OCI-LY7 (cell line): Measurements from ENCODE around the gene ZPR1. TPM values are rescaled to one million over a fixed set of nuclear protein-coding genes. Genes with fewer than 3 reads are reported as not detected.
"Not testable (repeated sequence)": the region's sequence is repeated elsewhere in the genome, so short reads cannot be mapped to it uniquely, and the experiment has no call there.

Experiments
- BruUV-seq: library from RNA; stranded (reverse); fragments of 400-500 nt; replicated peaks from 2 replicates; lab custom pipeline; 2021; lab: Mats Ljungman, UMichigan
- CTCF ChIA-PET: fragments of 300-600 bp; sonication (Branson Sonifier 250); formaldehyde crosslinking; loops from one replicate; lab custom pipeline; 2022; ENCODE audit warnings: antibody characterized with exemption; ENCODE audit not compliant: unreplicated experiment; lab: Charles Lee
- POLR2A ChIA-PET: fragments of 300-600 bp; sonication (Branson Sonifier 250); formaldehyde crosslinking; loops from one replicate; lab custom pipeline; 2022; ENCODE audit warnings: antibody characterized with exemption; lab: Charles Lee
- DNase-seq: peaks from one replicate; pipeline ENCODE4 v3.0.0-alpha.2; 2015; ENCODE audit warnings: low spot score
- H2AFZ ChIP-seq: fragments of 200-600 bp; sonication (generic), shearing (Covaris generic); 2 replicates; pipeline ENCODE4 v1.6.1; 2014; ENCODE audit warnings: mild to moderate bottlenecking, antibody characterized with exemption, low read length, moderate library complexity
- H3K27ac ChIP-seq: fragments of 200-600 bp; sonication (generic); 2 replicates; pipeline ENCODE4 v1.5.1; 2014; ENCODE audit warnings: mixed run types, low read depth, mild to moderate bottlenecking, moderate library complexity, low read length, inconsistent platforms; ENCODE audit not compliant: poor library complexity, severe bottlenecking
- H3K36me3 ChIP-seq: fragments of 200-600 bp; sonication (generic); 2 replicates; pipeline ENCODE4 v1.6.1; 2014; ENCODE audit warnings: mild to moderate bottlenecking, antibody characterized with exemption, low read length, moderate library complexity, mixed read lengths; ENCODE audit not compliant: insufficient read depth
- H3K4me1 ChIP-seq: fragments of 200-600 bp; sonication (generic); 2 replicates; pipeline ENCODE4 v1.5.1; 2014; ENCODE audit warnings: mild to moderate bottlenecking, low read length; ENCODE audit not compliant: insufficient read depth, poor library complexity, severe bottlenecking
- H3K4me2 ChIP-seq: fragments of 200-600 bp; sonication (generic); 2 replicates; pipeline ENCODE4 v1.6.1; 2014; ENCODE audit warnings: mild to moderate bottlenecking, low read length
- H3K4me3 ChIP-seq: fragments of 200-600 bp; sonication (generic); 2 replicates; pipeline ENCODE4 v1.5.1; 2014; ENCODE audit warnings: mild to moderate bottlenecking, low read depth, low read length; ENCODE audit not compliant: poor library complexity, severe bottlenecking
- H3K79me2 ChIP-seq: fragments of 200-600 bp; sonication (generic); 2 replicates; pipeline ENCODE4 v1.6.1; 2016; ENCODE audit warnings: low read depth, mild to moderate bottlenecking, low read length, moderate library complexity, mixed read lengths; ENCODE audit not compliant: insufficient read depth
- H3K9me2 ChIP-seq: fragments of 200-600 bp; sonication (generic); 2 replicates; pipeline ENCODE4 v1.6.1; 2016; ENCODE audit warnings: mild to moderate bottlenecking, low read length, mixed read lengths; ENCODE audit not compliant: insufficient read depth
- H3K9me3 ChIP-seq: fragments of 200-600 bp; sonication (generic); 2 replicates; pipeline ENCODE4 v1.6.1; 2014; ENCODE audit warnings: mild to moderate bottlenecking, mixed run types, low read length, mixed read lengths
- H4K20me1 ChIP-seq: fragments of 200-600 bp; sonication (generic); 2 replicates; pipeline ENCODE4 v1.6.1; 2014; ENCODE audit warnings: mild to moderate bottlenecking, antibody characterized with exemption, low read length, moderate library complexity, mixed read lengths; ENCODE audit not compliant: insufficient read depth
- CTCF ChIP-seq: fragments of 200-600 bp; sonication (generic); conservative IDR thresholded peaks from 2 replicates; pipeline ENCODE4 v1.5.1; 2014; ENCODE audit warnings: mild to moderate bottlenecking, antibody characterized with exemption, low read length, moderate library complexity, mixed read lengths
- EZH2phosphoT487 ChIP-seq: fragments of 200-600 bp; sonication (generic); IDR thresholded peaks from 2 replicates; pipeline ENCODE4 v1.6.1; 2018; ENCODE audit warnings: low read depth, borderline replicate concordance, mild to moderate bottlenecking, mixed run types, antibody characterized with exemption, low read length, moderate library complexity, mixed read lengths
- intact Hi-C: fragments of 100-400 bp; cut with micrococcal nuclease; formaldehyde crosslinking; loops from one replicate; pipeline ENCODE4 v1.10.0; 2022; ENCODE audit not compliant: unreplicated experiment
- total RNA-seq, 2 experiments: library from RNA; depleted of rRNA in 1 of 2; stranded (reverse); fragments of >200 nt in 1 of 2; shearing (Covaris generic) in 1 of 2; gene quantifications; 2 replicates each; pipeline ENCODE4 v1.2.3, GENCODE V29; 2014 to 2022

ZPR1 gene
- total RNA-seq, 2 experiments from 2014 or later = 57.4 to 67.5 TPM

- no TSS peak for BruUV-seq
- Histone ChIP-seq H2AFZ (peak overlapping the region; percentile 80), H4K20me1 (no peaks in the 10 kb centered on the region), H3K9me2 (no peaks in the 10 kb centered on the region), H3K9me3 (no peaks in the 10 kb centered on the region), H3K36me3 (no peaks in the 10 kb centered on the region), H3K4me2 (peak overlapping the region; percentile 59), H3K4me3 (peak overlapping the region; percentile 41), H3K27ac (no peak overlapping the region), H3K79me2 (no peaks in the 10 kb centered on the region), H3K4me1 (peaks cover 13% of the 10 kb centered on the region)
- intact Hi-C loops = loop anchor here (1.0 to 5.0 kb wide), 2 partner anchors 44 to 104 kb away; partner anchors contain the start of gene APOA5
- TF ChIP-seq EZH2phosphoT487 = no peak
- peak; percentile 75 for TF ChIP-seq CTCF
- ChIA-PET POLR2A (interaction anchor here (0.6 to 2.6 kb wide), 8 partner anchors 13 to 456 kb away, joined by 3 to 5 read pairs (median 4); partner anchors contain the start of gene APOA4), CTCF (interaction anchor here (0.6 to 1.1 kb wide), 6 partner anchors 26 to 269 kb away, joined by 3 to 5 read pairs (median 3); partner anchors contain the start of genes APOA5 and ZPR1)
- peak; percentile 89 for DNase-seq
These were observed 48.2 kb upstream of the ZPR1 start for GRCh38 chr11:116835791-116836631.

- intact Hi-C loops = loop anchor here (5.0 kb wide), 1 partner anchor 43 kb away; the partner anchor contains the start of gene APOA5
- BruUV-seq = no TSS peak
- Histone ChIP-seq H3K27ac (no peak overlapping the region), H3K4me2 (peak overlapping the region; percentile 59), H3K4me1 (peaks cover 13% of the 10 kb centered on the region), H3K9me3 (no peaks in the 10 kb centered on the region), H4K20me1 (no peaks in the 10 kb centered on the region), H3K36me3 (no peaks in the 10 kb centered on the region), H3K79me2 (no peaks in the 10 kb centered on the region), H2AFZ (peak overlapping the region; percentile 80), H3K4me3 (peak overlapping the region; percentile 41), H3K9me2 (no peaks in the 10 kb centered on the region)
- DNase-seq = peak; percentile 27
- TF ChIP-seq CTCF = no peak
- no peak for TF ChIP-seq EZH2phosphoT487
- POLR2A ChIA-PET = interaction anchor here (0.6 to 2.6 kb wide), 8 partner anchors 12 to 457 kb away, joined by 3 to 5 read pairs (median 4); partner anchors contain the start of gene APOA4
- CTCF ChIA-PET = interaction anchor here (0.7 to 1.1 kb wide), 5 partner anchors 42 to 269 kb away, joined by 3 to 5 read pairs (median 3); partner anchors contain the start of genes APOA5 and ZPR1
These were observed 47.4 kb upstream of the ZPR1 start for GRCh38 chr11:116835042-116835772.

GRCh38 chr11:116834535-116835041, 46.8 kb upstream of the ZPR1 start:
- BruUV-seq, H3K4me2 ChIP-seq, H3K27ac ChIP-seq, H3K9me3 ChIP-seq, H3K4me3 ChIP-seq, DNase-seq, CTCF ChIA-PET, H3K79me2 ChIP-seq, H2AFZ ChIP-seq, H4K20me1 ChIP-seq, H3K9me2 ChIP-seq, H3K36me3 ChIP-seq: not testable (repeated sequence)
- POLR2A ChIA-PET = interaction anchor here (0.6 kb wide), 1 partner anchor 524 kb away, joined by 3 read pairs; no protein-coding TSS in a partner anchor
- H3K4me1 ChIP-seq = peaks cover 13% of the 10 kb centered on the region
- intact Hi-C loops = loop anchor here (5.0 kb wide), 1 partner anchor 42 kb away; the partner anchor contains the start of gene APOA5
